ENCODE results near the gene PPFIA4.
"Not testable (repeated sequence)": the region's sequence is repeated elsewhere in the genome, so short reads cannot be mapped to it uniquely, and the experiment has no call there.

The PPFIA4 gene

DNA sequence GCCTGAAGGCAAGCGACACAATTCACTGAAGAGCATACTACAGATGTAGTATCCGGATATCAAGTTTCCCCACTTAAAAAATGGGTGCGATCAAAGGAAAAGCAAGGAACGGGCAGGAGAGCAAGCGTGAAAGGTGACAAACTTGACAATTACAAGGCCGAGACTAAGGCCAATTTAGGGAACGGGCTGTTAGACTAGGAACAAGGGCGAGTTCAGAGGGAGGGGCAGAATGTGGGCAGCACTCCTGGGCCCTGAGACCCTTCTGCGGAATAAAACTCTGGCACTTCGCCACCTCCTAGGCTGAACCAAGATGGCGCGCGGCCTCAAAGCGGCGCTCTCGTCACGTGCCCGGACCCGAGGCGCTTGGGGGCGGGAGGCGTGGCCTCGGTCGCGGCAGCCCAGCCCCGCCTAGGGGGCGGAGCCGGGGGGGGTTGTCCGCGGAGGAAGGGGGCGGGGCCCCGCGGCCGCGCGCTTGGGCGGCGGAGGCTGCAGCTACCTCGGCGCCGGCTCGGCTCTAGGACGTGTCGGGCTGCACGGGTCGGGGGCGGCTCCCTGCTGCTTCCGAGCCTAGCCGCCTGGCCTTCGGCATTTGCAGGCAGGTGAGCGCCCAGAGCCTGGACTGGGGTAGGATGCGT is at the start of gene PPFIA4:
TSS of gene PPFIA4 (plus strand) at position 461 of the 635 bp plus-strand sequence. CDS start 12,518 bp downstream, outside the sequence.
- DNase-seq (ENCODE audit: low read depth in 1 of 2, low spot score in 1 of 2): peak; percentile 64 to 81

DNA sequence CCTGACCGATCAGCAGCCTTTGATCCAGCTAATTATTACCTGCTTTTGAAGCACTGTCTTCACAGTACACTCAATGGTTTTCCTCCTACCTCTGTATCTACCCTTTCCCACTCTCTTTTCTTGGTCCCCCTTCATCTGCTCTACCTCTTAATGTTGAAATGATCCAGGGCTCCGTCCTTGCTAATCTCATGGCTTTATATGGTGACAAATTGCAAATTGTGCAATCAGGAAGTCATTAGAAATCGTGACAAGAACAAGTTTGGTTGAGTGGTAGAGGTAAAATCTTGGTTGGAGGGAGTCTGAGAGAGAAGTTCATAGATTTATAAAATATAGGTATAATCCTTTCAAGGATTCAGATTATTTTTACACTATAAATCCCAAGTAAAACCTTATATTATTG is 49.7 kb upstream of the PPFIA4 start:
- no peak for DNase-seq (ENCODE audit: low read depth in 1 of 2, low spot score in 1 of 2)

DNA sequence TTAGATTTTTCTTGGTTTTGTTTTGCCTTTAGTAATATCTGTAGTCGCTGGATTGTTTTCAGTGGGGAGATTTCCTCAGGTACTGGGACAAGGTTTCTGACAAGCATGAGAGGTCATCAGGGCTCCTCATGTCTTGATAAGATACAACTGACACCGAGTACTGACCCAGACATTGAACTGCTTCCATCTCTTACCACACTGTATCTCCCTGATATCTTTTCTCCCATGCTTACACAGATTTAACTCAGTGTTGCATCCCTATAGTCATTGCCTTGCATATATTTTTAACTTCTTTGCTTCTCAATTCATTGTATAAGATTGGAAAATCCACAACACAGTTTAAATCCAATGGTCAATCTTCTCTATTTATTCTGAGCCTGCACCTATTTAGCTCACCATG is 46.8 kb upstream of the PPFIA4 start:
- DNase-seq (ENCODE audit: low read depth in 1 of 2, low spot score in 1 of 2): no peak

DNA sequence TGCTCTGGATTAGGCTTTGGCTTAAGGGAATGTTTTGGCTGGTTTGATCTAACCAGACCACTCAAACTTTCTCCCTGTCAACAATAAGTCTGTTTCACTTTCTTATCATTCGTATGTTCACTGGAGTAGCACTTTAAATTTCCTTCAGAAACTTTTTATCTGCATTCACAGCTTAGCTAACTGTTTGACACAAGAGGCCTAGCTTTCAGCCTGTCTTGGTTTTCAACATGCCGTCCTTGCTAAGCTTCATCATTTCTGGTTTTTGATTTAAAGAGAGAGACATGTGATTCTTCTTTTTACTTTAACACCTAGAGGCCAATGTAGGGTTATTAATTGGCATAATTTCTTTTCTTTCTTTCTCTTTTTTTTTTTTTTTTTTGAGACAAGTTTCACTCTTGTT is 44.4 kb upstream of the PPFIA4 start:
- DNase-seq (ENCODE audit: low read depth in 1 of 2, low spot score in 1 of 2): no peak

DNA sequence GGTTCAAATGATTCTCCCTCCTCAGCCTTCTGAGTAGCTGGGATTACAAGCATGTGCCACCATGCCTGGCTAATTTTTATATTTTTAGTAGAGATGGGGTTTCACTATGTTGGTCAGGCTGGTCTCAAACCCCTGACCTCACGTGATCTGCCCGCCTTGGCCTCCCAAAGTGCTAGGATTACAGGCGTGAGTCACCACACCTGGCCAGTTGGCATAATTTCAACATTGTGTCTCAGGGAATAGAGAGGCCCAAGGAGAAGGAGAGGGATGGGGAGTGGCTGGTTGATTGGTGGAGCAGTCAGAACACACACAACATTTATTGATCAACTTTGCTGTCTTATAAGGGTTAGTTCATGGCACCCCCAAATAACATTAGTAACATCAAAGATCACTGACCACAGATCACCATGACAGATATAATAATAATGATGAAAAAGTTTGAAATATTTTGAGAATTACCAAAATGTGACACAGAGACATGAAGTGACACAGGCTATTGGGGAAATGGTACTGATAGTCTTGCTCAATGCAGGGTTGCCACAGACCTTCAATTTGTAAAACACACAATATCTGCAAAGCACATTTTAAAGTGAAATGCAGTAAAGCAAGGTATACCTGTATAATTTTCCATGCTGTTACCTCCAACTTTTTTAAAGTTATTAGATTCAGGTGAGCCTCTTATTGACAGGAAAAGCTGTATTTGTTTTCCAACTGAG is 43.4 kb upstream of the PPFIA4 start:
- DNase-seq (ENCODE audit: low read depth in 1 of 2, low spot score in 1 of 2): no peak

DNA sequence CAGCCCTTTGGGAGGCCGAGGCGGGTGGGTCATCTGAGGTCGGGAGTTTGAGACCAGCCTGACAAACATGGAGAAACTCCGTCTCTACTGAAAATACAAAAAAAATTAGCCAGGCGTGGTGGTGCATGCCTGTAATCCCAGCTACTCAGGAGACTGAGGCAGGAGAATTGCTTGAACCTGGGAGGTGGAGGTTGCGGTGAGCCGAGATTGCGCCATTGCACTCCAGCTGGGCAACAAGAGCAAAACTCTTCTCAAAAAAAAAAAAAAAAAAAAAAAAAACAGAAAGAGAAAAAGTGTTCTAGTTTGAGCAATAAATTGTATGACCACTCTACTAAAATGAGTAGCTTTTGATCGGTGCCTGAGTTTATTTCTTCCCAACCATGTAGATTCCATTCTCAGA is 40.2 kb upstream of the PPFIA4 start:
- not testable (repeated sequence) for DNase-seq (ENCODE audit: low read depth in 1 of 2, low spot score in 1 of 2)

DNA sequence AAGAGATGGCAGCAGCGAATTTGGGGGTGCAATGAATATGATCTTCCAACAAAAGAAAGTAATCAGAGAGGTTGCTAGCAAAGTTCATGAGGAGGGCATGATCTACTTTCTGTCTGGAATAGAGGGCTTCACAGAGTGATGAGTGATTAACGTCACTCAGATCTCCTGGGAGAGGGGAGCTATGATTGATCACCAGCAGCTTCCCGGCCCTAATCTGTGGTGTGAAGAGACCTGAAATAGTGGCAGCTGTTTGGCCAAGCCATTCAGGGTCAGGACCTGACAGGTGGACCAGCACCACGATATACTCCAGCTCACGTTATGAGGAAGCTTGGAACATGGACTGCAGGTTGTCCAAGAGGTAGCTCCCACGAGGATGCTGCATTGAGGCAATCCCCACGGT is 39.0 kb upstream of the PPFIA4 start:
- DNase-seq (ENCODE audit: low read depth in 1 of 2, low spot score in 1 of 2): no peak

DNA sequence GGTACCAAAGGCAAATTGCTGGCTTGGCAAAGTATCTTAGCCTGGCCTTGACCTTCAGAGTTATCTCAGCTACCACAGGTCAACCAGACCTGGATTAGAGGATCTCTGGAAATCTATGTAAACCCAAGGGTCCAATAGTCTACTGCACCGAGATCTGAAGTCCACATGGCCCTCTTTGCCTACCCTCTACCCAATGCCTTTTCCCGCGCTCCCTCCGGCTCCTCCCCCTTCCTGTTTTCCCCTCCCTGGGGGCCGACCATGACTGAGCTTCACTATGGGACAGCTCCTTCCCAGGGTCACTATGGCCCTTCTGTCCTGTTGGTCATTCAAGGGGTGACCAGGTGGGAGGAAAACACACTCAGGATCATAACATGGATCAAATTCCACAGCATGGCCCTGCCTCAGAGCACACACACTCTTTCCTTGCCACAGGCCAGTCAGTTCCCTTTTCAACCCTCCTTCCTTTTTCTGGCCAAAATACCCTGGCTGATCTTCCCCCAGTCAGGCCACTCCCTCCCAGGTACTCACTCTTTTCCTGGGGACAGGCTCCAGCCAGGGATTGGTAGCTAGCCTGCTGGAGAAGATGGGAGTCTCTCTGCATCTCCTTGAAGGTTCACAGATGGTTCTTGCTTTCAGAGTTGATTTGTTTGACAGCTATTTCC is 38.2 kb upstream of the PPFIA4 start:
- DNase-seq (ENCODE audit: low read depth in 1 of 2, low spot score in 1 of 2): no peak

DNA sequence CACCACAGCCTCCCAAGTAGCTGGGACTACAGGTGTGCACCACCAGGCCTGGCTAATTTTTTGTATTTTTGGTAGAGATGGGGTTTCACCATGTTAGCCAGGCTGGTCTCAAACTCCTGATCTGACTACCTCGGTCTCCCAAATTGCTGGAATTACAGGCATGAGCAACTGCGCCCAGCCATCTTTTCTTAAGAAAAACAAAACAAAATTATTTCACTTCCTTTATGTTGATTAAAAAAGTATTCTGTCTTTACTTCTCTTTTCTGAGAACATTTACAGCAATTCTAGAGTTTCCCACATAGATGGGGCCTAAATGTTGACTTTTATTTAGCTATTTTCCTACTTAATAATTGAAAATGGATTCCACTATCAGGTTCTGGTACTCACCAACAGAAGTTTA is 36.4 kb upstream of the PPFIA4 start:
- DNase-seq (ENCODE audit: low read depth in 1 of 2, low spot score in 1 of 2): no peak

DNA sequence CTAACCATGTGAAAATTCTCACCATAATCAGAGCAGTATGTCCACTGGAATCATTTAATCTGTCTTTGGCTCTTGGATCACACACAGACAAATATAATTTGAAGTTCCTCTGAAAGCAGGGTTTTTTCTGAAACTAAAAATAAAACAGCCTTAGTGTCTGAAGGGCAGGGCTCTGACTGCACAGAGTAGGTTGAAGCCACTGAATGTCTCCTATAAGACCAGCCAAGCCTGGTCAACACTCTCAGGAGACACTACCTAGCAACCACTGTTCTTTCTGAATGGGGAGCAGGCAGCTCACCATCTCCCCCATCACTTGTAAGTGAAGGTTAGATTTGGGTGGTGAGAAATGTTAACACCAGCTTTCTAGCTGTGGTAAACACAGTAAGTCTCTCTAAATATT is 35.2 kb upstream of the PPFIA4 start:
- no peak for DNase-seq (ENCODE audit: low read depth in 1 of 2, low spot score in 1 of 2)

DNA sequence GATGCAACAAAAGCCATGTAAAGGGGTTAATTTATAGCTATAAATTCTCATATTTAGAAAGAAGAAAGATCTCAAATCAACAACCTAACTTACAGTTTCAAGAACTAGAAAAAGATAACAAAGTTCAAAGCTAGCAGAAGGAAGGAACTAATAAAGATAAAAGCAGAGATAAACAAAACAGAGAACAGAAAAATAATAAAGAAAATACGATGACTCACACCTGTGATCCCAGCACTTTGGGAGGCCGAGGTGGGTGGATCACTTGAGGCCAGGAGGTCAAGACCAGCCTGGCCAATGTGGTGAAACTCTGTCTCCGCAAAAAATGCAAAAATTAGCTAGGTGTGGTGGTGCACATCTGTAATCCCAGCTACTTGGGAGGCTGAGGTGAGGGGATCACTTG is 31.5 kb upstream of the PPFIA4 start:
- no peak for DNase-seq (ENCODE audit: low read depth in 1 of 2, low spot score in 1 of 2)

DNA sequence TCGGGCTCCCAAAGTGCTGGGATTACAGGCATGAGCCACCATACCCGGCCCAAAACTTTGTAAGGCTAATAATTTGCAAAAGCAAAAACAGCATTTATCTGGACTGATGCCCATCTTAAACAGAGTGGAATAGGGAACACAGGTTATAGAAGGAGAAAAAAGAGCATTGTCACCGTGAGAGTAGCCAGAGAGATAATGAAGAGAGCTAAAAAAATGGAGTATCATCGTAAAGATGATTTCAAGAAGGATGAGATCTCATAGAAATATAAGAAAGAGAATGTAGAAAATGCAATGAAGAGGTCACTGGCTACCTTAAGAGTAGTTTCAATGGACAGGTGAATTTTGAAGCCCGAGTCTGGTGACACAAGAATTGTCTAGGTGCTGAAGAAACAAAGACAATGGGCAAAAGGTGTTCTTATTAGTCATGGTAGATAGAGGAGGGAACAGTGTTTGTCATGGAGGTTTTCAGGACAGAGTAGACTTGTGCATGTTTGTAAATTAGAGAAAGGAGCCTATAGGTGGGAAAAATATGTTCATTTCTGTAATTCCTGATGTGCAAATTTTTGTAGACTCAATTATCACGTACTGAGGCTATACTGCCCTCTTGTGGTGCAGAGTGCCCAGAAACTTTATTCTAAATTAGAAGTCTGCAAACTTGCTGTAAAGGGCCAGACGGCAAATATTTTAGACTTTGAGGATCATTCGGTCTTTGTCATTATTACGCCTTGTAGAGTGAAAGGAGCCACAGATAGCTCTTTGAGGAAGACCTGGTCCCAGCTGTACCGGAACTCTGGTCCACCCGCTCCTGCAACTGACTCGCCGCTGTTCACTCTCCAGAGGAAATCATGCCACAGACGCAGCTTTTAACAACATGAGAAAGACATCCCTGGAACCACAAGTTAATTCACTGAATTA is 27.2 kb upstream of the PPFIA4 start:
- DNase-seq (ENCODE audit: low read depth in 1 of 2, low spot score in 1 of 2): peak in 1 of 2 donors; percentile 22

DNA sequence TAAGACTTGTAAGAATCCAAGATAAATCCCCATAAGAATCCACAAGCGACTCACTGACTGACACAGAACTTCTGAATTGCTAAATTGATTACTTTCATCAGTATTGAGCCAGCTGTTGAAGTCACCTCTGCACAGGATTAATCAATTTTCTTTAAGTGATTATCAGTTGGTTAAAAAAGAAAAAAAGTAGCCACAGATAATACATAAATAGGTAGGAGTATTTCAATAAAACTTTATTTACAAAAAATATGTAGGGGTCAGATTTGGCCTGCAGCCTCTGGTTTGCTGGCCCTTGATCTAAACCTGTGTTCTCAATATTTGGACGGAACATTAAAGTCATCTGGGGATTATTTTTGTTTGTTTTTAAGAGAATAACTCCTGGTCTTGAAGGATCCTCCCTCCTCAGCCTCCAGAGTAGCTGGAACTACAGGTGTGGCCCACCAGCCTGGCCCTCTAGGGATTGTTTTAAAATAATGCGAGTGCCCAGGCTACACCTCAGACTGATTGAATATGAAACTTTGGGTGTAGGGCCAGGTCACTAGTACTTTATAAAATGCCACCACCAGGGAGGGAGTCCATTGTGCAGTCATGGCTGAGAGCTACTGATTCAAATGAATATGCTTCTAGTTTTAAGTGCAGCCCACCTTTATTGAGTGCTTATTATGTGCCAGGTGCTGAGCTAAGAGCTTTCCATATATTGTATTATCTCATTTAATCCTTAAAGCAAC is 25.9 kb upstream of the PPFIA4 start:
- DNase-seq (ENCODE audit: low read depth in 1 of 2, low spot score in 1 of 2): no peak

DNA sequence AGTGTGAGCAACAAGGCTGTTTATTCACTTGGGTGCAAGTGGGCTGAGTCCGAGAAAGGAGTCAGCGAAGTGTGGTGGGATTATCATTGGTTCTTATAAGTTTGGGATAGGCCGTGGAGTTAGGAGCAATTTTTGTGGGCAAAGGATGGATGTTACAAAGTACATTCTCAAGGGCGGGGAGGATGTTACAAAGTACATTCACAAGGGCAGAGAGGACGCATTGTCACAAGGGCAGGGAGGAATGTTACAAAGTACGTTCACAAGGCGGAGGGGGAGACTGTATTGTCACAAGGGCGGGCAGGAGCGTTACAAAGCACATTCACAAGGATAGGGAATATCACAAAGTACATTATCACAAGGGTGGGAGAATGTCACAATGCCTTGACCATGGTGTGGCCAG is 24.3 kb upstream of the PPFIA4 start:
- DNase-seq (ENCODE audit: low read depth in 1 of 2, low spot score in 1 of 2): no peak

DNA sequence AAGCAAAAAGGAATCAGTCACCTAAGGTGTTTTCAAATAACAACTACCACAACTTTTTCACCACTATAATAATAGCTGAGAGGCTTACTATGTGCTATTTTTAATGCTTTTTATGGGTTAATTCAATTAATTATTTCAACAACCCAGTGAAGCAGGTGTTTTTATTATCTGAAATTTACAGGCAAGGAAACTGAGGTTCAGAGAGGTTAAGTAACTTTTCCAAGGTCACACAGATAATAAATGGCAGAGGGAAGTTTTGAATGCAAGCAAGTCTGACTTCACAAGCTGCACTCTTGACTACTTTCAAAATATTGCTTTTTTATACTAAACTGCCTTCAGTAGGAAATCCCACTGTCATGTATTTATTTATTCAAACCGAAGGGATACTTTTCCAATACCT is 23.3 kb upstream of the PPFIA4 start:
- no peak for DNase-seq (ENCODE audit: low read depth in 1 of 2, low spot score in 1 of 2)

DNA sequence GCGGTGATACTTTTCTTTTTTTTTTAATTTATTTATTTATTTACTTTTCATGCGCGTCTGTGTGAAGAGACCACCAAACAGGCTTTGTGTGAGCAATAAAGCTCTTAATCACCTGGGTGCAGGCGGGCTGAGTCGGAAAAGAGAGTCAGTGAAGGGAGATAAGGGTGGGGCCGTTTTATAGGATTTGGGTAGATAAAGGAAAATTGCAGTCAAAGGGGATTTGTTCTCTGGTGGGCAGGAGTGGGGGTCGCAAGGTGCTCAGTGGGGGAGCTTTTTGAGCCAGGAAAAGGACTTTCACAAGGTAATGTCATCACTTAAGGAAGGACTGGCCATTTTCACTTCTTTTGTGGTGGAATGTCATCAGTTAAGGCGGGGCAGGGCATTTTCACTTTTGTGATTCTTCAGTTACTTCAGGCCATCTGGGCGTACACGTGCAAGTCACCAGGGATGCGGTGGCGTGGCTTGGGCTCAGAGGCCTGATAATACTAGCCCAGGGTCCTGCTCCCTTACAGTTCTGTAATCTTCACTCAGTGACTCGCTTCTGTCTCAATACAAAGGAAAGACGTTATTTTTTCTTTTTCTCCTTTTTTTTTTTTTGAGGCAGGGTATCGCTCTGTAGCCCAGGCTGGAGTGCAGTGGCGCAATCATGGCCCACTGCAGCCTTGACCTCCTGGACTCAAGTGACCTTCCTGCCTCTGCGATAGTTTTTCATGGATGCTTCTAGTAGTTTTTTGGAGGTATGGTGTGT is 20.7 kb upstream of the PPFIA4 start:
- DNase-seq (ENCODE audit: low read depth in 1 of 2, low spot score in 1 of 2): not testable (repeated sequence)

DNA sequence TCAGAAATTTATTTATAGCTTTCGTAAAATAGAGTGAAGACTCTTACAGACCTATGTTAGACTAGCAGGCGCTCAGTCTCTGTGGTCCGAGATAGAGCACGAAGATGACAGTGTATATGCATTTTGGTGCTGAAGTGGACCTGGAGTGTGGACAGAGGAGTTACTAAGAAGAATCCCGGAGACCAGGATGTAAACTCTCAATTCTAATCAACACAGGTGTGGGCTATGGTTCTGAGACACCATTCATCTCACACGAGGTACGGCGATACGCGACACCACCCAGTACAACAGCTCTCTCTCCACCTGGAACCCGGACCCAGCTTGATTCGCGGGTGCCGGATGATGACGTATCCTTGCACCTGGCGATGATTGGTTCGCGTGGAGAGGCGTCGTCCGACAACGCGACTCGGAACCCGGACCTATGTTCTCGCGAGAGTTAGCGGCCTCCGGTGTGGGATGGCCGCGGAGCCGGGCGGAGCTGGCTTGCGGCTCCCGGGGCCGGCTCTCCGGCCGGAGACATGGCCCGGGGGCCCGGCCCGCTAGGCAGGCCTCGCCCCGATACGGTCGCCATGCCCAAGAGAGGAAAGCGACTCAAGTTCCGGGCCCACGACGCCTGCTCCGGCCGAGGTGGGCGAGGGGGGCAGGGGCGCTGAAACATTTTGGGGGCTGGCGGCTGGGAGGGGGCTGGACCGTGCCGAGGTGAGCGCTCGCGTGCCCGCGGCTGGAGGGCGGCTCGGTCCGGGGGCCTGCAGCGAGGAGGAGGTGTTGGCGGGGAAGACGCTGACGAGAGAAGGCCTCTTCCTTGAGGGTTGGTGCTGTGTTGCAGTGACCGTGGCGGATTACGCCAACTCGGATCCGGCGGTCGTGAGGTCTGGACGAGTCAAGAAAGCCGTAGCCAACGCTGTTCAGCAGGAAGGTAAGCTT is 19.1 kb upstream of the PPFIA4 start, which contains the start of gene TMEM183A:
TSS of gene TMEM183A (plus strand) at position 427 of the 924 bp plus-strand sequence. CDS start at position 519, 92 bp downstream.
- DNase-seq (ENCODE audit: low read depth in 1 of 2, low spot score in 1 of 2): peak; percentile 86 to 90

DNA sequence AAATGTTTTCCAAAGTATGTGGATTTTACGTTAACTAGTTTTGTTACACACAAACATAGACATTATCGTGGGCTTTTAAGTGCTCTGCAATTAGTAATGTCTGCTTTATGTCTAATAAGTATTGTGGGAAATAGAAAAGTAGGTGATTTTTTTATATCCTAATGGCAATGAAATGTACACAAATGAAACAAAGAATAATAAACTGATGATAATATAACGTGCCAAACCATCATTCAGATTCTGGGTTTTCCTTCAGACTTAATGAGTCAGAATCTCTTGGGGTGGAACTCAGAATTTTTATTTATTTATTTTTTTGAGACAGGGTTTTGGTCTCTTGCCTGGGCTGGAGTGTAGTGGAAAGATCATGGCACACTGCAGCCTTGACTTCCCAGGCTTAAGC is 17.1 kb upstream of the PPFIA4 start:
- no peak for DNase-seq (ENCODE audit: low read depth in 1 of 2, low spot score in 1 of 2)

DNA sequence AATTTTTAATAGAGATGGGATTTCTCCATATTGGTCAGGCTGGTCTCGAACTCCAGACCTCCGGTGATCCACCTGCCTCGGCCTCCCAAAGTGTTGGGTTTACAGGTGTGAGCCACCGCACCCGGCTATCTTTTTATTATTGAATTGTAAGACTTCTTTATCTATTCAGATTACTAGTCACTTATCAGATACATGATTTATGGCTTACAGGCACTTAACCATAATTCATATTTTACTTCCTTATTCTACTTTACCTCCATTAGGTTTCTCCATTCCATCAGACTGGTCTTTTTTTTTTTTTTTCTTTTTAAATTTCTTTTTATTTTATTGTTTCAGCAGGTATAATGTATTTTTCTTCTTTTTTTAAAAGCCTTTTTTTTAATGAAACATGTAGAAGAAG is 14.7 kb upstream of the PPFIA4 start:
- DNase-seq (ENCODE audit: low read depth in 1 of 2, low spot score in 1 of 2): no peak

All from activated T-helper 1 cell treated with anti-CD3 and anti-CD28 coated beads, Interleukin-2, amount 50 U/mL, for 16 hours (primary cell).